ENCODE data around the gene FHAD1.
"Not testable (repeated sequence)": the region's sequence is repeated elsewhere in the genome, so short reads cannot be mapped to it uniquely, and the experiment has no call there.

DNA sequence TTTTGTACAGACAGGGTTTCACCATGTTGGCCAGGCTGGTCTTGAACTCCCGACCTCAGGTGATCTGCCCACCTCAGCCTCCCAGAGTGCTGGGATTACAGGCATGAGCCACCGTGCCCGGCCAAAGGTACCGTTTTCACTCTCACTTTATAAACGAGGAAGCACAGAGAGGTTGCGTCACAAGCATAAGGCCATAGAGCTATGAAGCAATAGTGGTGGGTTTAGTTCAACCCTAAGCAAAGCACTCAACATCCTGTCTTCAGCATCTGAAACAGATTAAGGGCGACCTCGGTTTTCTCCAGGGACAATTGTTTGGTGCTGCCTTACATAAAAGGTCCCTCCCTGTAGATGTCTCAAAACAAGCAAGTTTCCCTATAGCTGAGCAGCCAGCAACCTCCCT is 187.7 kb downstream of the FHAD1 start:
- not testable (repeated sequence) for TF ChIP-seq MEIS1 (CRISPR knock-in tag; IDR thresholded peaks at IDR 0.05; ENCODE audit: borderline replicate concordance); REST (IDR thresholded peaks at IDR 0.05; ENCODE audit: borderline replicate concordance in 1 of 2, low read depth in 1 of 2, low read length in 2 of 2); ZEB1 (IDR thresholded peaks at IDR 0.05; ENCODE audit: insufficient replicate concordance, low read depth); ZNF589 (CRISPR knock-in tag; conservative IDR thresholded peaks at IDR 0.05); MTA3 (CRISPR knock-in tag; IDR thresholded peaks at IDR 0.05)

Measured in HepG2 (cell line).